AG10803 (cell line): Measurements from ENCODE around the gene CYTH3.

ENCODE experiments used
- DNase-seq: peaks from one replicate; pipeline ENCODE4 v3.0.0; 2010; ENCODE audit warnings: low read depth
- H3K4me3 ChIP-seq: 2 replicates; pipeline ENCODE4 v1.5.1; 2011; ENCODE audit warnings: mild to moderate bottlenecking, low read length, control low read depth
- CTCF ChIP-seq: conservative IDR thresholded peaks from 2 replicates; pipeline ENCODE4 v1.5.1; 2011; ENCODE audit warnings: mild to moderate bottlenecking, low read length, control low read depth, inconsistent platforms

CYTH3 gene

GRCh38 chr7:6205971-6206660, 66.3 kb downstream of the CYTH3 start:
- no peak for TF ChIP-seq CTCF
- no peak overlapping the region for H3K4me3 ChIP-seq
- peak; percentile 78 for DNase-seq

- no peak overlapping the region for H3K4me3 ChIP-seq
- TF ChIP-seq CTCF: no peak
- no peak for DNase-seq
Observed at GRCh38 chr7:6203381-6203780, 69.0 kb downstream of the CYTH3 start.

- H3K4me3 ChIP-seq: no peak overlapping the region
- no peak for TF ChIP-seq CTCF
- DNase-seq: no peak
Observed at GRCh38 chr7:6202117-6202516, 70.3 kb downstream of the CYTH3 start.

- no peak overlapping the region for H3K4me3 ChIP-seq
- no peak for TF ChIP-seq CTCF
- DNase-seq: no peak
Observed at GRCh38 chr7:6200971-6201370, 71.5 kb downstream of the CYTH3 start.

- no peak overlapping the region for H3K4me3 ChIP-seq
- DNase-seq: no peak
- TF ChIP-seq CTCF: no peak
Observed at GRCh38 chr7:6198689-6199595, 73.5 kb downstream of the CYTH3 start.

GRCh38 chr7:6197801-6198551, 74.4 kb downstream of the CYTH3 start:
- no peak for TF ChIP-seq CTCF
- DNase-seq: no peak
- no peak overlapping the region for H3K4me3 ChIP-seq
